ENCODE data around the gene CPLX1.
"Not testable (repeated sequence)": the region's sequence is repeated elsewhere in the genome, so short reads cannot be mapped to it uniquely, and the experiment has no call there.

Gene CPLX1

GRCh38 chr4:807792-808191 lies 18.1 kb downstream of the CPLX1 start:
- Histone ChIP-seq H3K4me1 (ENCODE audit: insufficient read depth, low read length) (no peaks in the 10 kb centered on the region), H3K9me3 (ENCODE audit: control insufficient read depth, insufficient read depth, low read length) (no peaks in the 10 kb centered on the region), H3K36me3 (ENCODE audit: insufficient read depth, low read length) (no peaks in the 10 kb centered on the region), H3K9ac (ENCODE audit: low read depth, low read length) (no peak overlapping the region)

DNA sequence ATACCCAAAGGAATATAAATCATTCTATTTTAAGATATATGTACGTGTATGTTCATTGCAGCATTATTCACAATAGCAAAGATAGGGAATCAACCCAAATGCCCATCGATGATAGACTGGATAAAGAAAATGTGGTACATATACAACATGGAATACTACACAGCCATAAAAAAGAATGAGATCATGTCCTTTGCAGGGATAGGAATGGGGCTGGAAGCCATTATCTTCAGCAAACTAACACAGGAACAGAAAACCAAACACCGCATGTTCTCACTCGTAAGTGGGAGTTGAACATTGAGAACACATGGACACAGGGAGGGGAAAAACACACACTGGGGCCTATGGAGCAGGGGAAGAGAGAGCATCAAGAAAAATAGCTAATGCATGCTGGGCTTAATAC lies 18.9 kb downstream of the CPLX1 start:
- H3K4me1 ChIP-seq (ENCODE audit: insufficient read depth, low read length); H3K9ac ChIP-seq (ENCODE audit: low read depth, low read length); H3K36me3 ChIP-seq (ENCODE audit: insufficient read depth, low read length); H3K9me3 ChIP-seq (ENCODE audit: control insufficient read depth, insufficient read depth, low read length): not testable (repeated sequence)

DNA sequence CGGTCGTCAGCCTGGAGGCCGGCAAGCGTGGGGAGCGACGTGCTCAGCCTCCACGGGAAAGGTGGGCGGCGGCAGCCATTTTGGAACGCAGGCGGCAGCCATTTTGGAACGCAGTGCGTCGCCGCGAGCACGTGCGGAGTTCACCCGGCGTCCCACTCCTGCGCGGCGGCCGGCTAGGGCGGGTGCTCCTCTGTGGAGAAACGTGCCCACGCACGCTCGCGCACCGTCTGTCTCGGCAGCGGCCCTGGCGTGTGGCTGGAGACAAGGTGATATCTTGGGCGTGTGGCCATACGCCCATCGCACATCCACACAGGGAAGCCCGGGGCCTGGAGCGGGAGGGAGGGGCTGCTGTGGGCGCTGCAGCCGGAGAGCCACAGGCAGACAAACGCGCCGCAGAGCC lies 21.1 kb downstream of the CPLX1 start:
- Histone ChIP-seq H3K4me1 (ENCODE audit: insufficient read depth, low read length) (no peaks in the 10 kb centered on the region), H3K36me3 (ENCODE audit: insufficient read depth, low read length) (no peaks in the 10 kb centered on the region), H3K9ac (ENCODE audit: low read depth, low read length) (no peak overlapping the region), H3K9me3 (ENCODE audit: control insufficient read depth, insufficient read depth, low read length) (no peaks in the 10 kb centered on the region)

DNA sequence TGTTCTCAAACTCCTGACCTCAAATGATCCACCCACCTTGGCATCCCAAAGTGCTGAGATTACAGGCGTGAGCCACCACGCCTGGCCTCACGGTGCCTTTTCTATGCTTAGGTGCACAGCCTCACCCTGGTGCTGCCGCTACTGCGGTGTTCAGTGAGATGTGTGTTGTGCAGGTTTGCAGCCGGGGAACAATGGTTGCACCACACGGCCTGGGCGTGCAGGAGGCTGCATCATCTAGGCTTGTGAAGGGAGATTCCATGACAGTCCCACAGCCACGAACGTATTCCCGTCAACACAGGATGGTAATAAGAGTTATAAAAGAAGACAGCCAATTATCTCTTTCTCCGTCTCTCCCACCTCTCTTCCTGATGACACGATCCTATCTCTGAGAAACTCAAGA lies 22.0 kb downstream of the CPLX1 start:
- H3K4me1 ChIP-seq (ENCODE audit: insufficient read depth, low read length), result peaks cover 5% of the 10 kb centered on the region; the same call in 1 of the 2 replicates
- H3K9me3 ChIP-seq (ENCODE audit: control insufficient read depth, insufficient read depth, low read length), result no peaks in the 10 kb centered on the region
- H3K36me3 ChIP-seq (ENCODE audit: insufficient read depth, low read length), result no peaks in the 10 kb centered on the region
- no peak overlapping the region for H3K9ac ChIP-seq (ENCODE audit: low read depth, low read length)

DNA sequence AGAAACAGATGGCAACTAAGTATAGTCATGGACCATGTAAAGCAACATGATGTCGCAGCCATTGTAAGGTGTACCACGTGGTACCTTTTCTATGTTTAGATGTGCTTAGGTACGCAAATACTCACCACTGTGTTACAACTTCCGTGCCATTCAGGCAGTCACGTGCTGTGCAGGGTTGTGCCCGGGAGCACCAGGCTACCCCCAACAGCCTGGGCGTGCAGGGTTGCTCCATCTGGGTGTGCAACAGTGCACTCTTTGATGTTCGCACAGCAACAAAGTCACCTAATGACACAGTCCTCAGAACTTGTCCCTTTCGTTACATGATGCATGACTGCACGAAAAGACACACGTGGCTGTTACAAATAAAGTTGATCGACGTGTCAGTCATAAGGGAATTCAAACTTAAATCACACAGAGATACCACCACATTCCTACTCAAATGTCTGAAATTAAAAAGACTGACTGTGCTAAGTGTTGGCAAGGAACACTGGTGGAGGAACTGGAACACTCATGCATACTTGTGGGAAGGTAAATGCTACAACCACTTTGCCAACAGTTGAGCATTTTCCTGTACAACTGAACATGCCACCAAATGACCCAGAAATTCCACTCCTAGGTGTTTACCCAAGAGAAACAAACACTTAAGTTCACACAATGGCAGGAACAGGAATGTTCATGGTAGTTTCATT lies 24.3 kb downstream of the CPLX1 start:
- Histone ChIP-seq H3K9me3 (ENCODE audit: control insufficient read depth, insufficient read depth, low read length) (no peaks in the 10 kb centered on the region), H3K36me3 (ENCODE audit: insufficient read depth, low read length) (no peaks in the 10 kb centered on the region), H3K9ac (ENCODE audit: low read depth, low read length) (no peak overlapping the region), H3K4me1 (ENCODE audit: insufficient read depth, low read length) (peaks cover 7% of the 10 kb centered on the region; the same call in 1 of the 2 replicates)

GRCh38 chr4:797066-797465 lies 28.9 kb downstream of the CPLX1 start:
- peaks cover 24% of the 10 kb centered on the region for H3K4me1 ChIP-seq (ENCODE audit: insufficient read depth, low read length)
- H3K9ac ChIP-seq (ENCODE audit: low read depth, low read length), result no peak overlapping the region
- no peaks in the 10 kb centered on the region for H3K36me3 ChIP-seq (ENCODE audit: insufficient read depth, low read length)
- H3K9me3 ChIP-seq (ENCODE audit: control insufficient read depth, insufficient read depth, low read length), result no peaks in the 10 kb centered on the region

- peaks cover 24% of the 10 kb centered on the region for H3K4me1 ChIP-seq (ENCODE audit: insufficient read depth, low read length)
- no peaks in the 10 kb centered on the region for H3K9me3 ChIP-seq (ENCODE audit: control insufficient read depth, insufficient read depth, low read length)
- no peaks in the 10 kb centered on the region for H3K36me3 ChIP-seq (ENCODE audit: insufficient read depth, low read length)
- H3K9ac ChIP-seq (ENCODE audit: low read depth, low read length), result no peak overlapping the region
These were observed 29.7 kb downstream of the CPLX1 start for GRCh38 chr4:796206-796605.

DNA sequence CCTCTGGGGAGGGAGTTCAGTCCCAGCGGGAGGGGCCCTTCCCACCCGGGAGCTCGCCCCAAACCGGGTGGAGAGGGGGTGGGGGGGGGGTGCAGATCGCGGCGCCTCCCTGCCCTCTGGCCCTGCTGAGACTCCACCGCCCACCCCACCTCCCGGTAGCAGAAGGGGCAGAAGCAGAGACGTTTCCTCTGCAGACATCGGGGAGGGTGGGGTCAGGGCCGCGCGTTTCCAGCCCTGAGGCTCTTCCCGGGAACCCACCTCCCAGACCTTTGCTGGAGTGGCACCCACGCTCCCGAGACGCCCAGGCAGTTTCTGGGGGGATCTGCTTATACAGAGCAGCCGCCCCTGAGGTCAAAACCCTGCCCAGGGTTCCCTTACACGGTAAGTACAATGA lies 30.2 kb downstream of the CPLX1 start:
- Histone ChIP-seq H3K4me1 (ENCODE audit: insufficient read depth, low read length) (peaks cover 24% of the 10 kb centered on the region), H3K9me3 (ENCODE audit: control insufficient read depth, insufficient read depth, low read length) (no peaks in the 10 kb centered on the region), H3K36me3 (ENCODE audit: insufficient read depth, low read length) (no peaks in the 10 kb centered on the region), H3K9ac (ENCODE audit: low read depth, low read length) (peak overlapping the region; percentile 49; the same call in 1 of the 2 replicates)

DNA sequence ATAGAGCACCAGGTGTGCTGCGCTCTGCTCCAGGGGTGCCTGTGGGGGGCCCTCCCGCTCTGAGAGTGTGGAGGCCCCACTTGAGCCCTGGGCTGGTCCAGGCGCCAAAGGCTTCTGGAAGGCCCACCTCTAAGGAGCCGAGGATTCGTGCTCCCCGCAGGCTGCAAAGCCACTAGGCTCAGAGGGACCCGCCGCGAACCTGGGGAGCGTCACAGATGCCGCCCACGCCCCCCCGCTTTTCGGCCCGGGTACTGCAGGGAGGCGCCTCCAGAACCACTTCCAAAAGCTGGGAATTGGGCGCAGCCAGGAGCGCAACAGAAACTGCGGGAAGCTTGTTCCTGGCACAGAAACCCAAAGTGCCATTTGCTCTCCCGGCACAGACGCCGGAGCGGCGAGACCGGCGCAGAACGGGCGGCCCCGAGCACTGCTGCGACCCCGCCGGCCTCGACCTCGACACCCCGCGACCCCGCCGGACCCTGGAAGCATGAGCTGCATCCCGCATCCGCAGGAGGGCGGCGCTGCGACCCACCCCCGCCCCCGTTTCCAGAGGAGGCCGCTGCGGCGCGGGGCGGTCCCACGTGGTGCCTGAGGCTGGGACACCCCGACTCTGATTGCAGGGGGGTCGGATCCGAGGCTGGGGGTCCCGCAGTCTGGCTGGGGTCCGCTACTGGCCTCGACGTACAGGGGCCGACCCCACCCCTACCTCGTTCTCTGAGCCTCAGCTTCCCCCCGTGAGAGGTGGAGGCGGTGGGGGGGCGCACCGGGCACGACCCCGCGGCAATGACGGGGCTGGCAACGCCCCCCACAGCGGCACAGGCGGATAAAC lies 30.8 kb downstream of the CPLX1 start:
- no peaks in the 10 kb centered on the region for H3K9me3 ChIP-seq (ENCODE audit: control insufficient read depth, insufficient read depth, low read length)
- peak overlapping the region; percentile 49; the same call in 1 of the 2 replicates for H3K9ac ChIP-seq (ENCODE audit: low read depth, low read length)
- H3K36me3 ChIP-seq (ENCODE audit: insufficient read depth, low read length), result no peaks in the 10 kb centered on the region
- H3K4me1 ChIP-seq (ENCODE audit: insufficient read depth, low read length), result peaks cover 24% of the 10 kb centered on the region

GRCh38 chr4:793941-794621 lies 31.8 kb downstream of the CPLX1 start:
- no peaks in the 10 kb centered on the region for H3K36me3 ChIP-seq (ENCODE audit: insufficient read depth, low read length)
- peaks cover 21% of the 10 kb centered on the region for H3K4me1 ChIP-seq (ENCODE audit: insufficient read depth, low read length)
- H3K9ac ChIP-seq (ENCODE audit: low read depth, low read length), result no peak overlapping the region
- no peaks in the 10 kb centered on the region for H3K9me3 ChIP-seq (ENCODE audit: control insufficient read depth, insufficient read depth, low read length)

- no peak overlapping the region for H3K9ac ChIP-seq (ENCODE audit: low read depth, low read length)
- H3K36me3 ChIP-seq (ENCODE audit: insufficient read depth, low read length), result no peaks in the 10 kb centered on the region
- no peaks in the 10 kb centered on the region for H3K9me3 ChIP-seq (ENCODE audit: control insufficient read depth, insufficient read depth, low read length)
- peaks cover 17% of the 10 kb centered on the region for H3K4me1 ChIP-seq (ENCODE audit: insufficient read depth, low read length)
These were observed 32.7 kb downstream of the CPLX1 start for GRCh38 chr4:793093-793861.

GRCh38 chr4:792626-793092 lies 33.3 kb downstream of the CPLX1 start:
- Histone ChIP-seq H3K36me3 (ENCODE audit: insufficient read depth, low read length) (no peaks in the 10 kb centered on the region), H3K9me3 (ENCODE audit: control insufficient read depth, insufficient read depth, low read length) (no peaks in the 10 kb centered on the region), H3K4me1 (ENCODE audit: insufficient read depth, low read length) (peaks cover 17% of the 10 kb centered on the region), H3K9ac (ENCODE audit: low read depth, low read length) (no peak overlapping the region)

- Histone ChIP-seq H3K36me3 (ENCODE audit: insufficient read depth, low read length) (no peaks in the 10 kb centered on the region), H3K4me1 (ENCODE audit: insufficient read depth, low read length) (peaks cover 17% of the 10 kb centered on the region), H3K9me3 (ENCODE audit: control insufficient read depth, insufficient read depth, low read length) (no peaks in the 10 kb centered on the region), H3K9ac (ENCODE audit: low read depth, low read length) (peak overlapping the region; percentile 35; the same call in 1 of the 2 replicates)
These were observed 33.9 kb downstream of the CPLX1 start for GRCh38 chr4:791898-792625.

Measured in ES-I3 (cell line).